Measurements from ENCODE around the gene GET3. TPM values are rescaled to one million over a fixed set of nuclear protein-coding genes. Genes with fewer than 3 reads are reported as not detected.

The GET3 gene
- total and polyA plus RNA-seq, 2 of the 13 experiments (the other 11 are each of a cell fraction or from before 2014, with no cell fraction given): 57.7 to 59.4 TPM

DNA sequence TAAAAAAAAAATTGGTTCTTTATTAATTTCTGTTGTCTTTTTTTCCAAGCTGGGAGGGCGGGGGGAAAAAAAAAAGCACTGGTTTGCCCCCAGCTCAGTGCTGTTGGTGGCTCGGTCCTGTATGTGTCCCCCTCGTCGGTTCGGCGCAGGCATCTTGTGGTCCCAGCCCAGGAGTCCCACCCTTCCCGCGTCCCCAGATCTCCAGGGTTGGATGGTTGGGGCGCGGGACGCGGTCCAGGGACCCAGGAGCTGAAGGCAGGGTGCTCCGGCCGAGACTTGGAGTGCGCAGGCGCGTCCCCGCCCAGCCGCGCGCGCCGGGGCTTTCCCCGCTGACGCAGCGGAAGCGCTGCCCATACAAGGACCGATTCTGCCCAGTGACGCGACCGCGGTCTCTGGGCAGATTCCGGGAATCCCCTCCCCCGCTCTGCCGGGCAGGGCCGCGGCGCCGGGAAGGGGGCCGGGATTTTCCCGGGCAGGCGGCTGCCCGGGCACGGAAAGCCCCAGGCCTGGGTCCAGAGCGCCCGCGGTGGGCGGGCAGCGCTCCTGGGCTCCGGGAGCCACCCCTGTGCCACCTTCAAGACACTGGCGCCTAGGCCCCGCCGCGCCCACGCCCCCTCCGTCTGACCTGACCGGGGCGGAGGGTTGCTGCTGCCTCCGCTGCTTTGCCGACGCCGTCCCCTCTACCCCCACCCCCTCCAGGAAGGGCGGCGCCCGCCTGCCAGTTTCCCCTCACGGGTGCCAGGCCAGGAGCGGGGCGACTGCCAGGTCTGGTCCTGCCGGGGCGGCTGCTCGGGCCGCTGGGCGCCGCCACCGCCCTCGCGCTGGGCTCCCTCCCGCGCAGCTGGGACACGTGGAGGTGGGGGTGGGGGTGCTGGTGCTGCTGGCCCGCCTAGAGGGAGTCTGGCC lies 56.2 kb downstream of the GET3 start (continued):
- TF ChIP-seq ZFYVE20 (CRISPR knock-in tag; IDR thresholded peaks at IDR 0.05; ENCODE audit: borderline replicate concordance, low read depth) (no peak), CEBPG (CRISPR knock-in tag; IDR thresholded peaks at IDR 0.05) (no peak), SALL1 (CRISPR knock-in tag; IDR thresholded peaks at IDR 0.05) (peak; percentile 22; the same call in 1 of the 2 replicates), ZNF563 (CRISPR knock-in tag; IDR thresholded peaks at IDR 0.05) (no peak), PHF20 (CRISPR knock-in tag; IDR thresholded peaks at IDR 0.05) (peak; percentile 67; the same call in 1 of the 2 replicates), SKI (IDR thresholded peaks at IDR 0.05; ENCODE audit: partially characterized antibody) (peak; percentile 63), SP5 (CRISPR knock-in tag; IDR thresholded peaks at IDR 0.05; ENCODE audit: borderline replicate concordance, low read depth) (peak; percentile 64), ZNF772 (CRISPR knock-in tag; IDR thresholded peaks at IDR 0.05) (peak; percentile 45; the same call in 1 of the 2 replicates), SMC3 (IDR thresholded peaks at IDR 0.05; ENCODE audit: low read length) (no peak), SRF (IDR thresholded peaks at IDR 0.05; ENCODE audit: low read depth, low read length) (peak; percentile 100), SPEN (CRISPR knock-in tag; IDR thresholded peaks at IDR 0.05; ENCODE audit: low read depth) (peak; percentile 59; the same call in 1 of the 2 replicates), MEIS2 (CRISPR knock-in tag; IDR thresholded peaks at IDR 0.05) (no peak; the same call in 1 of the 2 replicates), HOXD1 (CRISPR knock-in tag; IDR thresholded peaks at IDR 0.05) (no peak; the same call in 1 of the 2 replicates), KDM4B (CRISPR knock-in tag; IDR thresholded peaks at IDR 0.05) (peak; percentile 82; the same call in 1 of the 2 replicates), PLRG1 (conservative IDR thresholded peaks at IDR 0.05) (no peak), TCF7L2 (IDR thresholded peaks at IDR 0.05; ENCODE audit: low read depth, low read length) (no peak), ZNF225 (CRISPR knock-in tag; IDR thresholded peaks at IDR 0.05) (peak; percentile 75), NR2F6 (IDR thresholded peaks at IDR 0.05) (no peak), NR2F6 (CRISPR knock-in tag; IDR thresholded peaks at IDR 0.05) (peak; percentile 21; the same call in 1 of the 2 replicates)
- TF ChIP-seq, protein P1, sequence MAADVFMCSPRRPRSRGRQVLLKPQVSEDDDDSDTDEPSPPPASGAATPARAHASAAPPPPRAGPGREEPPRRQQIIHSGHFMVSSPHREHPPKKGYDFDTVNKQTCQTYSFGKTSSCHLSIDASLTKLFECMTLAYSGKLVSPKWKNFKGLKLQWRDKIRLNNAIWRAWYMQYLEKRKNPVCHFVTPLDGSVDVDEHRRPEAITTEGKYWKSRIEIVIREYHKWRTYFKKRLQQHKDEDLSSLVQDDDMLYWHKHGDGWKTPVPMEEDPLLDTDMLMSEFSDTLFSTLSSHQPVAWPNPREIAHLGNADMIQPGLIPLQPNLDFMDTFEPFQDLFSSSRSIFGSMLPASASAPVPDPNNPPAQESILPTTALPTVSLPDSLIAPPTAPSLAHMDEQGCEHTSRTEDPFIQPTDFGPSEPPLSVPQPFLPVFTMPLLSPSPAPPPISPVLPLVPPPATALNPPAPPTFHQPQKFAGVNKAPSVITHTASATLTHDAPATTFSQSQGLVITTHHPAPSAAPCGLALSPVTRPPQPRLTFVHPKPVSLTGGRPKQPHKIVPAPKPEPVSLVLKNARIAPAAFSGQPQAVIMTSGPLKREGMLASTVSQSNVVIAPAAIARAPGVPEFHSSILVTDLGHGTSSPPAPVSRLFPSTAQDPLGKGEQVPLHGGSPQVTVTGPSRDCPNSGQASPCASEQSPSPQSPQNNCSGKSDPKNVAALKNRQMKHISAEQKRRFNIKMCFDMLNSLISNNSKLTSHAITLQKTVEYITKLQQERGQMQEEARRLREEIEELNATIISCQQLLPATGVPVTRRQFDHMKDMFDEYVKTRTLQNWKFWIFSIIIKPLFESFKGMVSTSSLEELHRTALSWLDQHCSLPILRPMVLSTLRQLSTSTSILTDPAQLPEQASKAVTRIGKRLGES (CRISPR knock-in tag; IDR thresholded peaks at IDR 0.05; ENCODE audit: borderline replicate concordance): no peak
- TF ChIP-seq, protein P2, sequence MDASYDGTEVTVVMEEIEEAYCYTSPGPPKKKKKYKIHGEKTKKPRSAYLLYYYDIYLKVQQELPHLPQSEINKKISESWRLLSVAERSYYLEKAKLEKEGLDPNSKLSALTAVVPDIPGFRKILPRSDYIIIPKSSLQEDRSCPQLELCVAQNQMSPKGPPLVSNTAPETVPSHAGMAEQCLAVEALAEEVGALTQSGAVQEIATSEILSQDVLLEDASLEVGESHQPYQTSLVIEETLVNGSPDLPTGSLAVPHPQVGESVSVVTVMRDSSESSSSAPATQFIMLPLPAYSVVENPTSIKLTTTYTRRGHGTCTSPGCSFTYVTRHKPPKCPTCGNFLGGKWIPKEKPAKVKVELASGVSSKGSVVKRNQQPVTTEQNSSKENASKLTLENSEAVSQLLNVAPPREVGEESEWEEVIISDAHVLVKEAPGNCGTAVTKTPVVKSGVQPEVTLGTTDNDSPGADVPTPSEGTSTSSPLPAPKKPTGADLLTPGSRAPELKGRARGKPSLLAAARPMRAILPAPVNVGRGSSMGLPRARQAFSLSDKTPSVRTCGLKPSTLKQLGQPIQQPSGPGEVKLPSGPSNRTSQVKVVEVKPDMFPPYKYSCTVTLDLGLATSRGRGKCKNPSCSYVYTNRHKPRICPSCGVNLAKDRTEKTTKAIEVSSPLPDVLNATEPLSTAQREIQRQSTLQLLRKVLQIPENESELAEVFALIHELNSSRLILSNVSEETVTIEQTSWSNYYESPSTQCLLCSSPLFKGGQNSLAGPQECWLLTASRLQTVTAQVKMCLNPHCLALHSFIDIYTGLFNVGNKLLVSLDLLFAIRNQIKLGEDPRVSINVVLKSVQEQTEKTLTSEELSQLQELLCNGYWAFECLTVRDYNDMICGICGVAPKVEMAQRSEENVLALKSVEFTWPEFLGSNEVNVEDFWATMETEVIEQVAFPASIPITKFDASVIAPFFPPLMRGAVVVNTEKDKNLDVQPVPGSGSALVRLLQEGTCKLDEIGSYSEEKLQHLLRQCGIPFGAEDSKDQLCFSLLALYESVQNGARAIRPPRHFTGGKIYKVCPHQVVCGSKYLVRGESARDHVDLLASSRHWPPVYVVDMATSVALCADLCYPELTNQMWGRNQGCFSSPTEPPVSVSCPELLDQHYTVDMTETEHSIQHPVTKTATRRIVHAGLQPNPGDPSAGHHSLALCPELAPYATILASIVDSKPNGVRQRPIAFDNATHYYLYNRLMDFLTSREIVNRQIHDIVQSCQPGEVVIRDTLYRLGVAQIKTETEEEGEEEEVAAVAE (CRISPR knock-in tag; IDR thresholded peaks at IDR 0.05; ENCODE audit: borderline replicate concordance): no peak; the same call in 1 of the 2 replicates
- TF ChIP-seq, protein P3, sequence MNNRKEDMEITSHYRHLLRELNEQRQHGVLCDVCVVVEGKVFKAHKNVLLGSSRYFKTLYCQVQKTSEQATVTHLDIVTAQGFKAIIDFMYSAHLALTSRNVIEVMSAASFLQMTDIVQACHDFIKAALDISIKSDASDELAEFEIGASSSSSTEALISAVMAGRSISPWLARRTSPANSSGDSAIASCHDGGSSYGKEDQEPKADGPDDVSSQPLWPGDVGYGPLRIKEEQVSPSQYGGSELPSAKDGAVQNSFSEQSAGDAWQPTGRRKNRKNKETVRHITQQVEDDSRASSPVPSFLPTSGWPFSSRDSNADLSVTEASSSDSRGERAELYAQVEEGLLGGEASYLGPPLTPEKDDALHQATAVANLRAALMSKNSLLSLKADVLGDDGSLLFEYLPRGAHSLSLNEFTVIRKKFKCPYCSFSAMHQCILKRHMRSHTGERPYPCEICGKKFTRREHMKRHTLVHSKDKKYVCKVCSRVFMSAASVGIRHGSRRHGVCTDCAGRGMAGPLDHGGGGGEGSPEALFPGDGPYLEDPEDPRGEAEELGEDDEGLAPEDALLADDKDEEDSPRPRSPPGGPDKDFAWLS (CRISPR knock-in tag; IDR thresholded peaks at IDR 0.05; ENCODE audit: borderline replicate concordance): no peak

Data from HepG2 (cell line).